GM06990 (cell line): ENCODE measurements around the gene SPOCK2.

Experiments used
- DNase-seq: peaks from one replicate; pipeline ENCODE4 v3.0.0-alpha.2; 2011; ENCODE audit not compliant: insufficient read length; ENCODE audit errors: extremely low read depth
- H3K27me3 ChIP-seq: replicated peaks from 2 replicates; pipeline ENCODE4 v1.6.0; 2011; ENCODE audit warnings: low read length; ENCODE audit not compliant: control insufficient read depth, insufficient read depth
- H3K36me3 ChIP-seq: 2 replicates; pipeline ENCODE4 v1.5.1; 2011; ENCODE audit warnings: low read length; ENCODE audit not compliant: control insufficient read depth, insufficient read depth
- H3K4me3 ChIP-seq: replicated peaks from 2 replicates; pipeline ENCODE4 v1.5.1; 2011; ENCODE audit warnings: low read depth, mild to moderate bottlenecking, control low read depth, low read length
- TF ChIP-seq, protein P1 (sequence below): IDR thresholded peaks from 2 replicates; pipeline ENCODE4 v1.5.1; 2011; ENCODE audit warnings: low read length, control low read depth, mild to moderate bottlenecking, inconsistent platforms; ENCODE audit not compliant: insufficient read depth, poor library complexity, severe bottlenecking

Gene SPOCK2

DNA sequence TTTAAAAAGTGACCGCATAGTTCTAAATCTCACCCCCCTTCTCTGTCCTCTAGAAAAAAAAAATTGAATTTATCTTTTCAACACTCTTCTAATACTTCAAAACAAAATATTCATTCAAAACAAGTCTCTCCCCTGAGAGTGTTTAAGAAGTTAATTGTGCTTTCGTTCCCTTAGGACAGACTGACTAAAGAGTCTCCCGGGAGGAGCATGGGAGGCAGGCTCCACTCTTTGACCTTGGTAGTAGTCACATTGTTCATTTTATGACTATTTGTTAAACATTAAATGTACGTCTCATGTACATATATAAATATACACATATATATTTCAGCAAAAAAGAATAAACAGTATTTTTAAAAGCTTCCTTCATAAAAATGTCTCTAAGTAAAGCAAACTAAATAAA, 35.3 kb upstream of the SPOCK2 start:
- no peak for DNase-seq
- Histone ChIP-seq H3K36me3 (peaks cover 2% of the 10 kb centered on the region; the same call in 1 of the 2 replicates), H3K4me3 (no peak overlapping the region), H3K27me3 (no peaks in the 10 kb centered on the region)
- TF ChIP-seq, protein P1, sequence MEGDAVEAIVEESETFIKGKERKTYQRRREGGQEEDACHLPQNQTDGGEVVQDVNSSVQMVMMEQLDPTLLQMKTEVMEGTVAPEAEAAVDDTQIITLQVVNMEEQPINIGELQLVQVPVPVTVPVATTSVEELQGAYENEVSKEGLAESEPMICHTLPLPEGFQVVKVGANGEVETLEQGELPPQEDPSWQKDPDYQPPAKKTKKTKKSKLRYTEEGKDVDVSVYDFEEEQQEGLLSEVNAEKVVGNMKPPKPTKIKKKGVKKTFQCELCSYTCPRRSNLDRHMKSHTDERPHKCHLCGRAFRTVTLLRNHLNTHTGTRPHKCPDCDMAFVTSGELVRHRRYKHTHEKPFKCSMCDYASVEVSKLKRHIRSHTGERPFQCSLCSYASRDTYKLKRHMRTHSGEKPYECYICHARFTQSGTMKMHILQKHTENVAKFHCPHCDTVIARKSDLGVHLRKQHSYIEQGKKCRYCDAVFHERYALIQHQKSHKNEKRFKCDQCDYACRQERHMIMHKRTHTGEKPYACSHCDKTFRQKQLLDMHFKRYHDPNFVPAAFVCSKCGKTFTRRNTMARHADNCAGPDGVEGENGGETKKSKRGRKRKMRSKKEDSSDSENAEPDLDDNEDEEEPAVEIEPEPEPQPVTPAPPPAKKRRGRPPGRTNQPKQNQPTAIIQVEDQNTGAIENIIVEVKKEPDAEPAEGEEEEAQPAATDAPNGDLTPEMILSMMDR: no peak

DNA sequence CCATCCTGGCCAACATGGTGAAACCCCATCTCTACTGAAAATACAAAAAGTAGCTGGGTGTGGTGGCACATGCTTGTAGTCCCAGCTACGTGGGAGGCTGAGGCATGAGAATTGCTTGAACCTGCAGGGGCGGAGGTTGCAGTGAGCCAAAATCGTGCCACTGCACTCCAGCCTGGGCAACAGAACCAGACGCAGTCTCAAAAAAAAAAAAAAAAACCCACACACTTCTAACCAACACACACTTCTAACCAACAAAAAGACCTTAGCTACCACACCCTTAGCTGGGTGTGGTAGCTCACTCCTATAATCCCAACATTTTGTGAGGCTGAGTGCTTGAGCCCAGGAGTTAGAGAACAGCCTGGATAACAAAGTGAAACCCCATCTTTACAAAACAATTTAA, 33.9 kb upstream of the SPOCK2 start:
- Histone ChIP-seq H3K36me3 (peaks cover 2% of the 10 kb centered on the region; the same call in 1 of the 2 replicates), H3K4me3 (no peak overlapping the region), H3K27me3 (no peaks in the 10 kb centered on the region)
- no peak for DNase-seq
- TF ChIP-seq, protein P1: no peak

DNA sequence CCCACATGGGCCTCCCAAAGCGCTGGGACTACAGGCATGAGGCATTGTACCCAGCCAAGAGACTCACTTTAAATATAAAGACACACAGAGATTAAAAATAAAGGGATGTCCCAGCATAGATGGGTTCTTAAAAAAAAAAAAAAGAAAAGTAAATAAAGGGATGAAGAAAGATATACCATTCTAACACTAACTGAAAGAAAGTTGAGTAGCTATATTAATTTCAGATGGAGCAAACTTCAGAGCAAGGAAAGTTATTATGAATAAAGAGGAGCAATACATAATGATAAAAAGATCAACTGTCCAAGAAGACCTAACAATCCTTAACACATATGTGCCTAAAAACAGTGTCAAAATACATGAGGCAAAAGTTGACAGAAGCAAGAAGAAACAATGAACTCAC, 33.0 kb upstream of the SPOCK2 start:
- Histone ChIP-seq H3K36me3 (peaks cover 2% of the 10 kb centered on the region; the same call in 1 of the 2 replicates), H3K27me3 (no peaks in the 10 kb centered on the region), H3K4me3 (no peak overlapping the region)
- DNase-seq: no peak
- TF ChIP-seq, protein P1: no peak

DNA sequence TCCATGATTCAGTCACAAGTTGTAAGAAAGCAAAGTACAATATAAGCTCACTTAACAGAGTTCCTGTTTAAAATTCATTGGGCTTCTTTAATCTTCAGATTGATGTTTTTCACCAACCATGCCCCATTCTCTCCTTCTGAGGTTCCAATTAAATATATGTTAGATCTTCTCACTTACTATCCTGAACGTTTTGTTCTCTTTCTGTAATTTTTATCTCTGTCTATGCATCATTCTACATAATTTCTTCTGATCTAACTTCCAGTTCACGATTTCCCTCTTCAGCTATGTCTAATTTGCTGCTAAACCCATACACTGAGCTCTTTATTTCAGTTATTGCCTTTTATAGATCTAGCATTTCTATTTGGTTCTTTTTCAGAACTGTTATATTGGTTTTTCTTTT, 28.0 kb upstream of the SPOCK2 start:
- no peaks in the 10 kb centered on the region for H3K27me3 ChIP-seq
- no peak overlapping the region for H3K4me3 ChIP-seq
- TF ChIP-seq, protein P1: no peak
- DNase-seq: no peak
- peaks cover 2% of the 10 kb centered on the region for H3K36me3 ChIP-seq

DNA sequence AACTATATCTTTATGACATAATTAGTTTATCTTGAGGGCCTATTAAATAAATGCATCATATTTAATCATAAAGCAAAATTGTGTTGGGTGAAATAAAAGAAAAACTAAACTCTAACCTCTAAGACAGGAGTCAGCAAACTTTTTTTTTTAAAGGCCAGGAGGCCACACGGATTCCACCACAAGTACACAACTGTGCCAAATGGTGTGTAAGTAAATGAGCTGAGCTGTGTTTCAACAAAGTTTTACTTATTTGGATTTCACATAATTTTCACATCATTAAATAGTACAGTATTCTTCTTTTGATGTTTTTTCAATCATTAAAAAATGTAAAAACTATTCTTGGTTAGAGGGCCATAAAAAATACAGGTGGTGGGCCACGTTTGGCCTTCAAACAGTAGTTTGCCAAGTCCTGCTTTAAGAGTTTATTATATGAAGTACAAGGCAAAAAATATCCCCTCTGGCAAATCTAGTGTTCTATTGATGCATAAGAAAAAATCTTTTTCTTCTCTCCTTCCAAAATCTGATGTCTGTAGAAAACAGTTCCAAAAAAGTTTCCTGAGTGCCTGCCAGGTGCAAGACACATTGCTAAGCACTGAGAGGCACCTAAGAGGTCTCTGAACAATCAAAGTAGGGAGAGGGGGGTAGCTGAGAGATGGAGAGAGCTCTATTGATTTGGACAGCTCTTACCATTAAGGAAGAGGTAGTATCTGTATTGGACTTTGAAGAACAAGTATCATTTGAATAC, 26.5 kb upstream of the SPOCK2 start:
- DNase-seq: no peak
- H3K36me3 ChIP-seq: peaks cover 2% of the 10 kb centered on the region
- H3K4me3 ChIP-seq: no peak overlapping the region
- TF ChIP-seq, protein P1: no peak
- no peaks in the 10 kb centered on the region for H3K27me3 ChIP-seq
